Measurements from ENCODE around the gene UBN1.

Gene UBN1

DNA sequence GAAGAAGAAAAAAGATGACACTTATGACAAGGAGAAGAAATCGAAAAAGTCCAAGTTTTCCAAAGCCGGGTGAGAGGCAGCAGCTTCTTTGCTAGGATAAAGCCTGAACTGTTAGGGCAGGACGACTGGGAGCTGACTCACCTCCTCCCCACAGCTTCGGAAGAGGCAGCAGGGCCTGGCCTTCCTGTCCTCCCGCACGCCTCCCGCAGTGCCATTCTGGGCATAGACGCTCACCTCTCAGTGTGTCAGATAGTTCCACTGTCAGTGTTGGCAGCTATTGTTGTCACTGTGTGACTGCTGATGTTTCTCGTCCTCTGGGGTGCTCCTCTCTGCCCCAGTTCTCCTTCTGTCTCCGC, 12.6 kb downstream of the UBN1 start:
- no peak for DNase-seq (ENCODE audit: low read depth)

DNA sequence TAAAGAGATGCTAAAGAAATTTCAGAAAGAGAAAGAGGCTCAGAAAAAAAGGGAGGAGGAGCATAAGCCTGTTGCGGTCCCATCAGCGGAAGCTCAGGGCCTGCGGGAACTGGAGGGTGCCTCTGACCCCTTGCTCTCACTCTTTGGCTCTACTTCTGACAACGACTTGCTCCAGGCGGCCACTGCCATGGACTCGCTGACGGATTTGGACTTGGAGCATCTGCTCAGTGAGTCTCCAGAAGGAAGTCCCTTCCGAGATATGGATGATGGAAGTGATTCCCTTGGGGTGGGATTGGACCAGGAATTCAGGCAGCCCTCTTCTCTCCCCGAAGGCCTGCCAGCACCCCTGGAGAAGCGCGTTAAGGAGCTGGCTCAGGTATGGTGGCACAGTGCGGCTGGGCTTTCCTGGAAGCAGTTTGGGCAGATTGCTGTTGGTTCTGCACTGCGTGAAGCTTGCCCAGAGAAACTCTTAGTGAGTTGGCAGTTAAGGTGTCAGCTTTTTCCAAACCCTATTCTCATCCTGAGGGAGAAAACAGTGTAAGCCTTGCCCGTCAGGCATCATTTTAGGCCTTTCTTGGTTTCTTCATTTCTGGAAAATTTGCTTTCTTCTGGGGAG, 13.6 kb downstream of the UBN1 start:
- DNase-seq (ENCODE audit: low read depth), result no peak

DNA sequence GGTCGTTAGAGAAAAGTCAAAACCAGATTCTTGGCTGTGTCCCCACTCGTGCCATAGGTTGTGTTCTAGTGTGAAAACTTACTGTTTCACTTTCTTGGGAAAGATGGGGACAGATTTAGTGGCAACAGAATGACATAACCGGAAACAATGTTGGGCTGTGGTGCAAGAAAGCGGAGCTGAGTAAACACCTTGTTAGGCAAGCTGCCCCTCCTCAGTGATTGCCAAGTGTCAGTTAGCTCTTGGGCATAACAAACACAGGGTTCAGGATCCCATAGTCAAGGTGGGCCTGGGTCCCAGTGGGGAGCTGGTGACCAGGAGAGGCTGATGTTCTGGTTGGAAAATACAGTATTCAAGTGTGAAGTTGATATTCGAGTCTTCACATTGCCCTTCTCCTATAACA, 15.4 kb downstream of the UBN1 start:
- no peak for DNase-seq (ENCODE audit: low read depth)

GRCh38 chr16:4864728-4865127, 17.4 kb downstream of the UBN1 start:
- DNase-seq (ENCODE audit: low read depth), result no peak

- no peak for DNase-seq (ENCODE audit: low read depth)
Observed at GRCh38 chr16:4865231-4865860, 18.1 kb downstream of the UBN1 start.

- no peak for DNase-seq (ENCODE audit: low read depth)
Observed at GRCh38 chr16:4866586-4866985, 19.3 kb downstream of the UBN1 start.

DNA sequence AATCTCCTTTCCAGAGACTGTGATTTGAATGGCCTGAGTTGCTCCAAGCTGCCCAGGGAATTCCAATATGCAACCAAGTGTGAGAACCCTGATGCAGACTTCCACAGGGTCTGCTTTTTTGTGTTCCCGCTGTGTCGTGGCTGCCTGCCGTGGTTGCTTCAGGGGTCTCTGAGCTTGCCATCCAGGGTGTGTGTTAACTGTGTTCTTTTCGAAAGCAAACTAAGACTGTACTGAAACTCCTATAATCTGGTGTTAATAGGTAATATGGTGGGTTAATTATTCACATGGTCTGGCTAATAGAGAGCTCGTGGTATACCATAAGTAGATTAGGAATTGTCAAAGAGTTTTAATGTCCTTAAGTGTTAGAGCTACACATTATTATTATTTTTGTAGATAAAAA, 20.7 kb downstream of the UBN1 start:
- no peak for DNase-seq (ENCODE audit: low read depth)

DNA sequence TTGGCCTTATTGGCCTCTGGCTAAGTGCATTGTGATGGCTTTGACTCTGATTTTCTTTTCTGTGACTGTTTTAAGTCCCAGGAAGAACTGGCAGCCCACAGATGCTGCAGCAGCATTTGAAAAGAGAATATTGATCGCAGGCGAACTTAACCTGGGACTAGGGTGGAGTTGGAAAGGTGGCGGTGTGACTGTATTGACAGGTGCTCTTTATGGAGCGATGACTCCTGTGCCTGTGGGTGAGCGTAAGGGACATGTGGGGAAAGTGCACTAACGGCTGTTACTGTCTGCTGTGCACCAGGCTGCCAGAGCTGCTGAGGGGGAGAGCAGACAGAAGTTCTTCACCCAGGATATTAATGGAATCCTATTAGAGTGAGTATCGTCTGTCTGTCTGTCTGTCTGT, 21.3 kb downstream of the UBN1 start:
- no peak for DNase-seq (ENCODE audit: low read depth)

GRCh38 chr16:4869147-4869805, 22.0 kb downstream of the UBN1 start:
- DNase-seq (ENCODE audit: low read depth), result no peak

GRCh38 chr16:4870138-4870671, 22.9 kb downstream of the UBN1 start:
- DNase-seq (ENCODE audit: low read depth), result no peak

- no peak for DNase-seq (ENCODE audit: low read depth)
Observed at GRCh38 chr16:4871071-4871470, 23.8 kb downstream of the UBN1 start.

- DNase-seq (ENCODE audit: low read depth), result no peak
Observed at GRCh38 chr16:4873091-4873490, 25.8 kb downstream of the UBN1 start.

- no peak for DNase-seq (ENCODE audit: low read depth)
Observed at GRCh38 chr16:4874666-4875065, 27.4 kb downstream of the UBN1 start.

DNA sequence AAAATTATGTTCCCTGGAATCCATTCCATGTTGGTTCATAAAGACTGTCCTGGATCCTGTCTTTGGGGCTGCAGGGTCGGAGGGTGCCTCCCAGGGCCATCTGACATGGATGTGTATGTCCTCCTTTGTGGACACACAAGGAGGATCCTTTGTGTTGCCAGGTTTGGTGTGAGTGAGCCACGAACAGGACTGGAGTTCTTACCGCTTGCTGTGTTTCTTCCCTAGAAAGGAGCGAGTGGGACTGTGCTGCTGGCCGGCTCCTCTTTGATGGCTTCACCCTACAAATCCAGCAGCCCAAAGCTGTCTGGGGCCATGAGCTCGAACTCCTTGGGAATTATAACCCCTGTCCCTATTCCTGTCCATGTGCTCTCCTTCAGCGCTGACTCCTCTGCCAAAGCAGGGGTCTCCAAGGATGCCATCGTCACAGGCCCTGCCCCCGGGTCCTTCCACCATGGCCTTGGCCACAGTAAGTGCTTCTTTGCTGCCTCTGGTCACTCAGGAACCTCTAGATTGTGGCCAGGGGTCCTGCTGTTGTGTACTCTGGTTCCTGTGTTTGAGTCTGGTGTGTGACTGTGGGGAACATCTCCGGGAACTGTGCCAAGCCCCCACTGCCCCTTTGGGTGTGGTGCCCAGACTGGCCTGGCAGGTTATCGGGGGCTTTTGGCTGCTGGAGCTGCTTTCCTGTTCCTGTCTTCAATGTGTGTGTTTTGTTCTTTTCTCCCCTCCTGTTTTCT, 29.5 kb downstream of the UBN1 start:
- no peak for DNase-seq (ENCODE audit: low read depth)

DNA sequence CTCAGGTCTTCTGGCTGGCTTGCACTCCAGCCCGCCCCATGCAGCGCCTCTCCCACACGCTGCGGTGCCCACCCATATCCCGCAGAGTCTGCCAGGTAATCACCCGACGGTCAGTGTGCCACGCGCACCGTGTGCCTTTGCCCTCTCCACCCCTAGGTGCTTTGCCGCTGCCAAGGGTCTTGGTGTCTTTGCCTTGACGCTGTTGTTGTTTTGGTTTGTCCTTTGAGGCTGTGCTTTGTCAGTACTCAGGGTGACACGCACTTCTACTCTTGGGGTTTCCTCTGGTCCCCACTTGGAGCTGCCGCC, 30.1 kb downstream of the UBN1 start:
- DNase-seq (ENCODE audit: low read depth), result no peak

DNA sequence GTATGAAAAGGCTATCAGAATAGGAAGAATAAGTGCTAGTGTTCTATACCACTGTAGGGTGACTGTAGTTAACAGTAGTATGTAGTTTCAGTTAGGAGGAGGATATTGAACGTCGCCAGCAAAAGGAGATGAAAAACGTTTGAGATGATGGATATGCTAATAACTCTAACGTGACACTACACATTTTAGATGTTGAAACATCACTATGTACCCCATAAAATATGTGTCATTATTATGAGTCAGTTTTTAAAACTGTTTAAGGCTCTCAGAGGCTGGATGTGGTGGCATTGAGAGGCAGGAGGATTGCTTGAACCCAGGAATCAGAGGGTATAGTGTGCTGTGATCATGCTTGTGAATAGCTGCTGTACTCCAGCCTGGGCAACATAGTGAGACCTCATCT, 31.8 kb downstream of the UBN1 start:
- DNase-seq (ENCODE audit: low read depth), result no peak

- DNase-seq (ENCODE audit: low read depth), result no peak
Observed at GRCh38 chr16:4880006-4880580, 32.8 kb downstream of the UBN1 start.

GRCh38 chr16:4882000-4882632, 34.8 kb downstream of the UBN1 start:
- no peak for DNase-seq (ENCODE audit: low read depth)

DNA sequence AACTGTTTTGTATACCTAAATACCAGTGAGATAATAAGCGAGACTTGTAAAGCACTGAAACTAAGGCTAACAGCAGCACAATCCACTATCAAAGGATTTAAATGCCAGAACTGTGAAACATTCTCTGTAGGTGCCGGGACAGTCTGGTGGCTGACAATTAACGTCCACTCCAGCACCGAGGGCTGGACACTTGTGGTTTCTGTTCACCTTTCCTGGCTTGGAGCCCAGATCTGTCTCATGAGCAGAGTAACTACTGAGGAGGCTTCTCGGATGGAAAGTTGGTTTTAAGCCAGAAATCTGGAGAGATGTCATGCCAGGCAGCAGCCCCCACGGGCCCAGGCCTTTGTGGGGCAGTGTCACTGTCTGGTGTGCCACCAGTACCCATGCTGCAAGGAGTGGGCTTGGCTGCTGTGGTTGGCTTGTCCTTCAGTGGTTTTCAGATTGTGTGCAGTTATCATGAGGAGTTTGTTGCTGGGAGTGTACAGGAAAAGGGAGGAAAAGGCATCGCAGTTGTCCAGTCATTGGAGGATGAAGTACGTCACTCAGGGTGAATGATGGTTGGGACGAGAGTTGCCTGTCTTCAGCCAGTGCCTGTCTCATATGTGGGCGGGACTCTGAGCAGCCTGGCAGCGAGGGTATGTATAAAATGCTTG, 35.5 kb downstream of the UBN1 start:
- no peak for DNase-seq (ENCODE audit: low read depth)

DNA sequence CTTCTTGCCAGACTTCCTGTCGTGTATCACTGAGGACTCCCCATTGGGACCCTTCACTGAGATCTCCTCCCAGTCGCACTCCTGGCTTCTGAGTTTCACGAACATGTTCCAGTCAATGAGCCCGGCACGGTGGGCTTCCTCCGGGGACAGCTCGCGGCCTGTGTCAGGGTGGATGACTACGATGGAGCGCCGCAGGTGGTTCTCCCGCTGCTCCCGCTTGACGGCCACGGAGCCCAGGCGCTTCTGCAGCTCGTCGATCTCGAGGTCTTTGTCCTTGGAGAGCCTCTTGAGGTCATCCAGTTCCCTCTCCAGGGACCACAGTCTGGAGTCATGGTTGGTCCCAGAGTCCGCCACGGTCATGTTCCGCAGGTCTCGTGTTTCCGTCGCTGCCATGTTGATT, 36.2 kb downstream of the UBN1 start:
- no peak for DNase-seq (ENCODE audit: low read depth)

GRCh38 chr16:4884209-4884608, 36.9 kb downstream of the UBN1 start:
- no peak for DNase-seq (ENCODE audit: low read depth)

All from stimulated activated CD8-positive, alpha-beta memory T cell treated with anti-CD3 and anti-CD28 coated beads, Interleukin-15, amount 100 ng/mL, for 24 hours (primary cell).